HG03108 (cell line): Measurements from ENCODE around the gene CDC5L.
"Not testable (repeated sequence)": the region's sequence is repeated elsewhere in the genome, so short reads cannot be mapped to it uniquely, and the experiment has no call there.

Source experiments
- ATAC-seq: cut with Tn5 transposase; IDR thresholded peaks from one replicate; pipeline ENCODE4 v1.9.1; 2021; ENCODE audit warnings: moderate library complexity; ENCODE audit not compliant: unreplicated experiment

CDC5L gene

DNA sequence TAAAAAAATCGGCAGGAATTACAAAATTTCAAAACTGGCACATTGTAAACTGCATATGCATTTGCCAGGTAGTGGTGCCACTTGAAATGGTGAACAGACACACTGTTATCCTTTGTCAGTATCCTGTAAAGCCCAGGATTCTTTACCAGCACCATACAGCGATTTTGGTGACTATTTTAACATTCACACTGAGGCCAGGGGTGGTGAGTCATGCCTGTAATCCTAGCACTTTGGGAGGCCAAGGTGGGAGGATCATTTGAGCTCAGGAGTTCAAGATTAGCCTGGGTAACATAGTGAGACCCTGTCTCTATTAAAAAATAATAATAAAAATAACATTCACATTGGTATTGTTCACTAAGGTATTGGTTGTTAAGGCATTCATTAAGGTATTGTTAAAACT lies 61.7 kb downstream of the CDC5L start:
- not testable (repeated sequence) for ATAC-seq

DNA sequence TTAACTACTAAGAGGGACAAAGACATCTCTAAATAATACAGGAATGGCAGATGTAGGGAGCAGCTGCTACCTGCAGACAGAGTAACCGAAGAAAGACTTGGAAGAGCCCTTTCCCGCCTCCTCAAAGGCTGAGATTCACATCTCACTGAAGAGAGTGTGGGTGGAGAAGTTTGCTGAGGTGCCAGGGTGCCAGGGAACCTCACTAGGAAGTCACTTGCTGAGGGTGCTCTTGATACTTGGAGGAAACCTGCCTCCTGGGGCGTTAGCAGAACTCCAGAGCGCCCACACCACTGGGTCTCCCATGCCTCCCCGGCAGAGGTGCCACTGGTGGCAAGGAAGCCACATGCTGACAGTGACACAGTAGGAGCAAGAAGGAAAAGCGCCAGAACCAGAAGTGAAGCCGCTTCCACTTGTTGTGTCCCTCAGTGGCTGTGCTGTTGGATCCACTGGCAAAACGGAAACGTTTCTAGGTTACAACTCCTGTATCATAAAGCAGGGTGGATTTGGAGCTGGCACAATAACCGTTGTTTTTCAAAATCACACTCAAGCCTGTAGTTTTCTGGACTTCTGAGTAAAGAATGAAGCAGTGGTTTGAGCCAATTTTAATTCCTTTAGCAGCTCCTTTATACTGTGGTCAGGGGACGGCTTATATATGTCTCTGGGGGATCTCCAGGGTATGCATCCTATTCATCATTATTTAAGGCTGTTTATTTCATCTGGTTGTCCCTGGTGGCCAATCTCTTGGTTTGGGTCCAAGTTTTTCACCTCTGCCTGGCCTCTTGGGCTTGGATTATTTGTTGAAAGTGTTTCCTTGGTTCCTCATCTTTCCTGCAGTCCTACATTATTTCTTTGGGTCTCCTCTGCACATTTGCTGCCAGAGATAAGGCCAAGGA lies 64.5 kb downstream of the CDC5L start:
- no peak for ATAC-seq

DNA sequence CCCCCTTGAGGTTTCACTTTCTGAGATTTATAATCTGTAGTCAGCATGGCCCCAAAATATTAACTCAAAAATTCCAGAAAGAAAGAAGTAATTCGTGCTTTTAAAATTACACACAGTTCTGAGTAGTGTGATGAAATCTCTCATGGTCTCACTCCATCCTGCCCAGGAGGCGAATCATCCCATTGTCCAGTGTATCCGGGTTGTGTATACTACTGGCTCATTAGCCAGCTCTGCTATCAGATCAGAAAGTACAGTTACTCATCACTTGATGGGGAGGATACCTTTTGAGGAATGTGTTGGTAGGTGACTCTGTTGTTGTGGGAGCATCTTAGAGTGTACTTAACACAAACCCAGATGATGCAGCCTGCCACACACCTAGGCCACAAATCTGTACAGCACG lies 65.2 kb downstream of the CDC5L start:
- no peak for ATAC-seq

DNA sequence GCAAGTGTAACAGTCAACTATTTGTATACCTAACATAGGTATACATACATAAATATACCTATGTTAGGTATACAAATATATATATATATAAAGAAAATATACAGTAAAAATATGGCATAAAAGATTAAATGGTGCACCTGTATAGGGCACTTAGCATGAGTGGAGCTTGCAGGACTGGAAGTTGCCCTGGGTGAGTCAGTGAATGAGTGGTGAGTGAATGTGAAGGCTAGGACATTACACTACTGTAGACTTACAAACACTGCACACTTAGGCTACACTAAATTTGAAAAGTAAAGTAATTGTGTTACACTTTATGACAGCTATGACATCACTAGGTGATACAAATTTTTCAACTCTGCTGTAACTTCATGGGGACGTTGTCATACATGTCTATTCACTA lies 65.6 kb downstream of the CDC5L start:
- no peak for ATAC-seq

DNA sequence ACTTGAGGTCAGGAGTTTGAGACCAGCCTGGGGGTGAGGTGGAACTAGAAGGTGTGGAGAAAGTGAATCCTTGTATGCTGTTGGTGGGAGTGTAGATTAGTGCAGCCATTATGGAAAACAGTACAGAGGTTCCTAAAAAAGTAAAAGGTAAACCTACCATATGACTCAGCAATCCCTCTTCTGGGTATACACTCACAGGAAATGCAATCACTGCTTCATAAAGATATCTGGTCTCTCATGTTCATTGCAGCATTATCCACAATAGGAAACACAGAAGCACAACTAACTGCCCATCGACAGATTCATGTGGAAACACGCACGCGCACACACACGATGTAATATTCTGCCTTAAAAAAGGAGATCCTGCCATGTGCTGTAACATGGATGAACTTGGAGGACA lies 66.7 kb downstream of the CDC5L start:
- ATAC-seq: no peak

DNA sequence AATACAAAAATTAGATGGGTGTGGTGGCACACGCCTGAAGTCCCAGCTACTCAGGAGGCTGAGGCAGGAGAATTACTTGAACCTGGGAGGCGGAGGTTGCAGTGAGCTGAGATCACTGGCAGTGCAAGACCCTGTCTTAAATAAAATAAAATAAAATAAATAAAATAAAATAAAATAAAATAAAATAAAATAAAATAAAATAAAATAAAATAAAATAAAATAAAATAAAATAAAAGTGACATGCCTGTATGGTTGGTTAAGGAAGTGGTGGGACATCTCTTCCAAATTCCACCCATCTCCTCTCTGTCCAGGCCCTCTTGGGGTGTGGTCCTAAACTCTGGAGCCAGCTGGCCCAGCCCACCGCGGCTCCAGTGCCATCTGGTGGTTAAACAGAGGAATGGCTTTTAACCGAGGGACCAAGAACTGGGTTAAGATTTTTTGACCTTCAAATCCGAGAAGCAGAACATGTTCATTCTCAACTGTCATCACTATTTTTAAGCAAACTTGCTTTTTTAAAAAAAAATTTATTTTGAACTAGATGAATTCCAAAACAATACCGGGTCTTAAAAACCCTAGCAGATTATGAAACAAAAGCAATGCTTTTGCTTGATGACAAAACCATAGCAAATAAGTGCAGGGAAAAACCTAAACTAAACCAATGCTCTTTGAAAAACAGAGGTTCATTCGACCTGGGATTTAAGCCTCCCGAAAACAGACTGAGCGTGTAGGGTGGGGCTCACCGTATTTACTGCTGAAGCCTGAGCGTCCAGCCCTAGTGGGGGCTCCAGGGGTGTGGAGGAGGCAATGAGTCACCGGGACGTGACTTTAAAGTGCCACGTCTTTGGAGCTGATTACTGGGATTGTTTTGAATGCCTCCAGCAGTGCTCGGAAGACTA lies 68.8 kb downstream of the CDC5L start:
- no peak for ATAC-seq

DNA sequence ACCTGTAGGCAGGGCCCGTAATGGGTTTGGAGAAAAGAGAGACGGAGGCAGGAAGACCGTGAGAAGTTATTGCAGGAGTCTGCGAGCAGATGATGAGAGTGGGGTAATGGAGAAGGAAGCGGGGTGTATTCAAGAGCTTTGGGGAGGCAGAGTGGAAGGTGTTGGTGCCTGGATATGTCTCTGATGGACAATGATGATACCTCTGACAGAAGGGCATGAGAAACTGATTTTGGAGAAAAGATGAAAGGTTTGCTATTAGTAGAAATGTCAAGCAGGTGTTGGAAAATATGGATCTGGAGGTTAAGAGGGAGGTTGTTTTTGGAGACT lies 69.4 kb downstream of the CDC5L start:
- ATAC-seq: no peak

DNA sequence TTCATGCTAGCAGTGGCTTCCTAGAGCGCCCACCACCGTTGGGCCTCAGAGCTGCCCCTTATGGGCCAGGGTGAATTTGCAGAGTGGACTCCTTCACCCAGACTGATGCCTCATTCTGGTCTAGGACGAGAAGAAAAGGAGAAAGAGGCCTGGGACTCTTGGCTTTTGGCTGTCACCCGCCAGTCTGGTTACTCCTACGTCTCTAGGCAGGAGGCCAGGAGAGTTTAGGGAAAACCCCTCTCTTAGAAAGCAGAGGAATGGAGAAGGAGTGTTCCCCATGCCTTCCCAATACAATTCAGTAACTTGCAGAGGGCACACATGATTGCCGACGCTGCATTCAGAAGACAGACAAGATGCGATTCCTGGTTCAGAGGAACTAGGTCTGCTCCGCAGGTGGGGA lies 70.1 kb downstream of the CDC5L start:
- no peak for ATAC-seq

DNA sequence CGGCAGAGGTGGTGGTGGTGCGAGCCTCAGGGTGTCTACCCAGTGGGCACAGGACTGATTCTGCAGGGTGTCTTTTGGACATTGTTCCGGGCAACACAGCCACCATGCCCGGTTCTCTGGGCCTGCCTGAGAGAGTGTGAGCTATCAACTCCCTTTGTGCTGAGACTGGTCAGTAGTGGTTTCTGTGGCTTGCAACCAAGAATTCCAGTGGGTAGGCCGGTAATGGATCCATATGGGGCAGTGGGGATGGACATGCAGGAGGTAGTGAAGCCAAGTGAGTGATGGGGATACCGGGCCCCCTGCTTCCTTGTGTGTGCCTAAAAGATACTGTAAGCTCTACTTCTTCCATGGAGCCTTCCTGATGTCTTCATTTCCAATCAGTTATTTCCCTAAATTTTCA lies 71.0 kb downstream of the CDC5L start:
- ATAC-seq: no peak

DNA sequence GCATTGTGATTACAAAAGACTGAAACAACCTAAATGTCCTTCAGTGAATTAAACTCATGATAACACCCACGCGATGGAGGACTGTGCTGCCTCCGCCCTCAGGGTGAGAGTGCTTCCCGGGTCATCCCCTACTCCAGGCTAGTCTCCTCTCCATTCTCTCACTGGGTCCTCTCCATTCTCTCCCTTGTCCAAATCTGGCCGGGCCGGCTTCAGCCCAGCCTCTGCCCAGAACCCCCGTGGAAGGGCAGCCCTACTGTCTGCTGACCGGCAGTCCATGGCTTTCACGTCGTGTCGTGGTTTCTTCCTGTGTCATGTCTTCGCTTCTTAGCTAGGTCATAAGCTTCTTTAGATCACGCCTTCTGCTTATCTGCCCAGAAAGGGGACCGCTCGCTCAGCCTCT lies 74.8 kb downstream of the CDC5L start:
- no peak for ATAC-seq

DNA sequence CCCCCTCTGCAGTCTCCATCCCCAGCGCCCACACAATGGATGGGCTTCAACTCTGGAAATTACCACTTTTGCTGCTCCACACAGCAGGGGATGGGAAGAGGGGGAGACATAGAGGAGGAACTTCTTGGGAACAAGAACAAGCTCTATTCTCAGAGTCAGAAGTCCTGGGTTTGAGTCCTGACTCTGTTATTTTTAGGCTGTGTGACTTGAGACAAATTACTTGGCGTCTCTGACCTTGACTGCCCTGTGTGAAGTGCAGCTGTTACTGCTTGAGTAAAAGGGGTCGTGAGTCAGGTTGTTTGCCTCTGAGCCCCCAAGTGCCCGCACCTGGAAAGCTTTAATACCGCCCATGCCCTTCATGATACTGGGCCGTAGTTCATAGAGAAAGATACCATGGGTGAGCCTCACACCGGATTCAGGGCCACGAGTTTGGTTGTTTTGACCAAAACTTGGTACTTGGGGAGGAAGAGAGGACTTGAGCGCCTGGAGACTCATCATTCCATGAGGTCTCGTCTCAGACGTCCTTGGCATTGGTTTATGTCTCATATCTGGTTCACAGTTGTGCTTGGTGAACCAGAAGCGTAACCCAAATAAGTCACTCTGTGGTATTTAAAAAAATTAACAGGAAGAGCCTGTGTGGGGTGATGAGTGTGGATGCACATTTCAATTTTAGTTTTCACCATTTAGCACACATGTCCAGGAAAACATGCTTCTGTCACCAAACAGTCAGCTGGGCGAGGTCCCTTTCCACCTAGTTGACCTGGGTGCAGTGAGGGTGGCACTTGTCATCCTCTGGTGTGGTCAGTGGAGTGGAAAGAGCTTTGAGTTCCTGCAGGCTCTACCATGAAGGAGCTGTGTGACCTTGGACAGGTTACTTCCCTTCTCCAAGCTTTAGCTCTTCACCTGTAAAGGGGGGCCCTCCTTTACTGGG lies 75.6 kb downstream of the CDC5L start:
- ATAC-seq: no peak

DNA sequence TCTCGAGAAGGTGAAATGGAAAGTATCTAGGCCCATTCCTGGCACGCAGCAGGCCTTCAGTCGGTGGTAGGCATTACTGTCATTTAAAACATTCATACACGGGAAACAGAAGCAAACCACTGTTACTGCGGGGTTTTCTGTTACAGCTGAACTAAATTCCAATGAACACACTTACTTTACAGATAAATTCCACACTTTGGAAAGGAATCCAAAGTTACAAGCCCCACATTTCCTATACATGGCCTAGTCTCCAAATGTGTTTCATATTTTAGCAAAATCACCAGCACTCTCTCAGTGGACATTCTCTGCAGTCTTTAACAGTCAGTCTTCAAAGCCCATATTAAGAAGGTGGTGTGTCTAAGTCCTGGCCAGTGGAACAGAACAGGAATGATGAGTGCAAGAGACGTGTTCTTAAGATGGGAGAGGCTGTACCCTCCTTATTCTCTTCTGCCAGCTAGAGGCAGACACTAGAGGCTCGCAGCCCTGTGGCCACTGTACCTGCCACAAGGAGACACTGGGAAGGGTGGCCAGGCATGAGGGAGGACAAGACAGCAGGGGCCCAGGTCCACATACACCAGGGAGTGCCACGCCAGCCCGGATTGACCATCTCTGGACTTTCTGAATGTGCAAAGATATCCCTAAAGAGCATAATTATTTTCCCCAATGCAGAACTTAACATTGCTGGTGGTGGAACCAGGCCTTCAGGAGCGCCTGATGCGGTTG lies 76.4 kb downstream of the CDC5L start:
- no peak for ATAC-seq

DNA sequence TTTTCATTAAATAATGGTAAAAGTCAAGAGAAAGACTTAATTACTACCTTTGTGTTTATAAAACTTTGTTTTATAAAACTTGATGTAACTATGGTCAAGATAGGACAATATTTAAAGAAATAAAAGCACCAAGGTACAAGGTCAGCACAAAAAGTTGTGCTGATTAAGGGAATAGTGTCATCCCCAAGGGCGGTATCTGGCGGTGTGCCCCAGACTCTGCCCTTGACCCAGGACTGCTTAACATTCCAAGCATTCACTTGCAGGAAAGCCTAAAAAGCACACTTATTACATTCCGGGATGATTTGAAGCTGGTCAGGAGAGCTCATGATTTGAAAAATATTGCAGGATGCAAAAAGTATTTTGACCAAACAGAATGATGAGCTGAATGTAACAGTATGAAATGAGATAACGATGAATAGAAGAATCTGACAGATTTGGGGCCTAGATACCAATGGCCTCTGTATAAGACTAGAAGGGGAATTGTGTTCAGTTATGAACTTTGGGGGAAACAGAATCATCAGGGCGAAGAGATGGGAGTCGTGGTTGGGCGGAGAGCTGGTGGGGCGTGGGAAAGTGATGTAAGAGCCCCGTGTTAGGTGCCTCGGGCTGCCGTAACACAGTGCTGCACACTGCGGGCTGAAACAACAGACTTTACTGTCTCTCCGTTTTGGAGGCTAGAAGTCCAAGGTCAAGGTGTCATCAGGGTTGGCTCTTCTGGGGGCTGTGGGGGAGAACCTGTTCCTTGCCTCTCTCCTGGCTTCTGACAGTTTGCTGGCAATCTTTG lies 77.2 kb downstream of the CDC5L start:
- ATAC-seq: no peak

DNA sequence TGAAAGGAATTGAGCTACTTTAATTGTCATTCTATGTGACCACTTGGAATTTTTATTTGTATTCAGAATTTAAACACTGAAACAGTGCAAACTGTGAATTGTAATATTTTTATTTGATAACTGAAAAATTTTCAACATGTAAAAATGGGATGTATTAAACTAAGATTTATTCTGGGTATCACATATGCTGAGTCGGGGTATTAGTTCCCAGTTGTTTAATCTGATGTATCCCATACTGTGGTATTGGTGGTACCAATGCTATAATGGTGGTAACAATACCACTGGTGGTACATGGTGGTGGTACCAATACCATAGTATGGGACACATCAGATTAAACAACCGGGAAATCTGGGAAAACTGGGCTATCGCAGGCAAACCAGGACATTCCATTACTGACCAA lies 79.4 kb downstream of the CDC5L start:
- no peak for ATAC-seq

DNA sequence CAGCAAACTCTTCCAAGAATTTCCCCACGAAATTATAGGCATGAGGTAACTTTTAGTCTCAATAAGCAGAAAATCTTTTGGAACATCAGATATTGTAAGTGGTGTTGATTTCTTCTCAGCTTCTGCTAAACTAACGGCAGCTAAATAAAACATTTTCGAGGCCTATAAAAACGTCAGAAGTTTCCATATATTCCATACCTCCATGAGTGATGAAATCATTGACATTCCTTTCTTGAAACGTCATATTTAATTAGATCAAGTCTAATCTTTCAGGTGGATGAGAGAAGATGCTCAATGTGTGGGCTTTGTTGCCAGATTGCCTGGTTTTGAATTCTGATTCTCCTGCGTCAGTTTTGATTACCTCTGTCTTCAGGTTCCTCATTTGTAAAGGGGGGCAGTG lies 81.3 kb downstream of the CDC5L start:
- no peak for ATAC-seq

DNA sequence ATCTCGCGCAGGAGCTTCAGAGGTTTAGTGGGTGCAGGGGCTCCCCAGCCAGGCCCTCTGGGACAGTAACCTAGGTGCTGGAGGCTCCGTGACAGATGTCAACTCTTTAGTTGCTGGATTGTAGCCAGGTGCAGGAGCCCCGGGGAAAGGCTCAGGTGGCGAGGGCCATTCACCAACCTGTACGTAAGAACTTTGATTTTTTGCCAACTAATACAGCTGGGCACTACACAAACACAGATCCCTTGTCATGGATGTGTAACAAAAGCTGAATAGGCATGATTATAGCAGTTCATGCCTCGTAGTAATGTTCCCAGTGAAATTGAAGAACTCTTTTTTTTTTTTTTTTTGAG lies 82.6 kb downstream of the CDC5L start:
- no peak for ATAC-seq

DNA sequence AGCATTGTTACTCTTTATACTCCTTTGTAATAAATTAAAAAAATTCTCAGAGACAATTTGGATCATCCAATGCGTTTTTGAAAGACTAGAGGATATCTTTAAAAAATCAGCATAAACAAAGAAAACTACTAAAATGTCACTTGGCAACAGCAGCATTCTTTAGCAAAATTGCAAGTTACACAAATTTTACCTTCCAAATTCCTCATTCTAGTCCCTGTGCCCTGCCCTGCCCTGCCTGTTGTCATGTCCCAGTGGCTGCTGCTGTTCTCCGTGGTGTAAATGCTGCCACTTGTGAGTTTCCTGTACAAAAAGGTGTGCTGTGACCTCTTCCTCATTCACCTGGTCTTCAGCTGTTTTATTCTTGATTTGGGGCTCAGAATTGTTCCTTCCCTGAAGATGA lies 83.2 kb downstream of the CDC5L start:
- ATAC-seq: no peak

DNA sequence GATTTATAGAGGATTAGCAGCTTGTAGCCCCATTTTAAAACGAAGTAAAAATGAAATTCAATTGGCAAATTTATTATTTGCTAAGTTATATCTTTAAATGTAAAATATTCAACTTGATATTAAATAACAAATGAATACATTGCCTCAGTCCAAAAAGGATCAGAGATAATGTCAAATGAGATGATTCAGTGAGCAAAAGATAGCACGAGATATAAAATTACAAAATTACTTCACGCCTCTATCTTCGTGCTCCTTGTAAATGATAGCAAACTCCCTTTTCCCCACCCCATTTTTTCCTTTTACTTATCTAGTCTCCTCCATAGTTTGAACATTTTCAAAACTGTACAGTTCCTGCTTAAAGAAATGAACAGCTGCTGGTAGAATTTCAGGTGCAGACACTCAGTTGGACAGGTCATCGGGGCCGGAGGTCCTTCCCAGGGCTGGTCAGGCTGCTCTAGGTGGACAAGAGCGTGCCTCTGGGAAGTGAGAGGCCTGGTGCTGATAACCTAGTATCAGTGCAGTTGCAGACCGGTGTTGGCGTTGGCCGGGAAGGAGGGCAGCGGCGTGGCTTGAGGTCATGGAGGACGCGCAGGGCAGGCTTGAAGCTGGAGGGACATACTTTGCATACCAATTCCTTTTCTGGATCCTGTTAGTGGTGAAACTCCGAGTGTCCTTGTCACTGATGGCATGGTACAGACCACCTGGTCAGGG lies 83.9 kb downstream of the CDC5L start:
- no peak for ATAC-seq

DNA sequence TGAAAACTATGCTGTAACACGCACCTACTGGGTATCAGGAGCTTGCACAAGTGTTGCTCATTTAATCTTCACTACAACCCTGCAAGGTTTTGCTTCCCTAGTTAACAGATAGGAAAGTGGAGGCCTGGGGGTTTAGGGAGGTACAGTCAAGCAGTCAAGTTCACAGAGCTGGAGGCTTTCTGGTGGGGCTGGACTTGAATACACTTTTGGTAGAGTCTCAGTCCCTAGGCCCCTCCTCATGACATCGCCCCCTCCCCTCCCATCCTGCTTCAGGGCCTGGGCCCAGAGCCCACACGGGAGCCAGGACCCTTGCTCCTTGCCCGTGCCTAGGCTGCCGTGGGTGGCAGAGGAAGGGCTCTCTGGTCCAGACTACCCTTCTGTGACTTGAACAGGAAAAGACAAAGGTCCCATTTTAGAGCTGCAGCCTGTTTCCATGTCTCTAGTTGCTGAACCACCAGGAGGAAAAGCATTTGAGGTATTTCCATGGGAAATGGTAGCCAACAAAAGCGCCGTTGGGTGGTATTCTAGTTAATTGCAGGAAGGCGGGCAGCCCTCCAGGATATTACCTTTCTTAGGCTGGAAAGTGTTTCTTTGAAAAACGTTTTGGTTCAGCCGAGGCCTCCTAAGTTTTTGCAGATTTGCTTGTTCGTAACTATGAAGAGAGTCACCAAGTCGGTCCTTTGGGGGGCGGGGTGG lies 84.9 kb downstream of the CDC5L start:
- no peak for ATAC-seq
